Tracheal epithelial cell (primary cell): ENCODE results near the gene EIF5A2. TPM values are rescaled to one million over a fixed set of nuclear protein-coding genes. Genes with fewer than 3 reads are reported as not detected.

Experiments
- total RNA-seq: library from RNA; depleted of rRNA; stranded (reverse); fragments of >200 nt; gene quantifications from 2 replicates; pipeline ENCODE4 v1.2.1, GENCODE V29; 2014

EIF5A2 gene
- total RNA-seq = 5.5 and 8.7 TPM in 2 replicates

GRCh38 chr3:170908235-170909116 is at the start of gene EIF5A2:
EIF5A2 (minus strand) TSS chr3:170908637; CDS start chr3:170907806, 831 bp downstream.

GRCh38 chr3:170869645-170870593 is 38.5 kb downstream of the EIF5A2 start, which contains the start of gene RPL22L1:
RPL22L1 (minus strand) TSS chr3:170870195; CDS start chr3:170870167, 28 bp downstream.

Other genes starting within 250 kb of the EIF5A2 start
- gene RPL22L1, start 38.4 kb downstream of the EIF5A2 start, total RNA-seq = 169 and 192 TPM in 2 replicates
- gene SLC2A2, start 118.1 kb upstream of the EIF5A2 start, total RNA-seq = under 0.01 TPM in 1 of 2 replicates, not detected in the other